Smooth muscle cell (in vitro differentiated cells): ENCODE results near the gene ALG12. TPM values are rescaled to one million over a fixed set of nuclear protein-coding genes. Genes with fewer than 3 reads are reported as not detected.
A peak's percentile ranks its signal among the peaks of the same experiment; 100 is the strongest.
"Not testable (repeated sequence)": the region's sequence is repeated elsewhere in the genome, so short reads cannot be mapped to it uniquely, and the experiment has no call there.

Experiments used
- DNase-seq: peaks from one replicate; lab custom pipeline; 2025; ENCODE audit not compliant: unreplicated experiment; lab: John Stamatoyannopoulos, UW
- H2AFZ ChIP-seq: fragments of 200-600 bp; sonication (generic); 2 replicates; pipeline ENCODE4 v1.6.0; 2016; ENCODE audit warnings: antibody characterized with exemption, low read depth, mild to moderate bottlenecking
- H3F3A ChIP-seq: fragments of 200-600 bp; sonication (generic); 2 replicates; pipeline ENCODE4 v1.6.0; 2017; ENCODE audit warnings: antibody characterized with exemption, low read depth
- H3K27ac ChIP-seq: fragments of 200-600 bp; sonication (generic); 2 replicates; pipeline ENCODE4 v1.5.1; 2016; ENCODE audit warnings: low read depth, mild to moderate bottlenecking
- H3K27me3 ChIP-seq: fragments of 200-600 bp; sonication (generic); 2 replicates; pipeline ENCODE4 v1.6.1; 2016; ENCODE audit warnings: low read depth, mild to moderate bottlenecking
- H3K36me3 ChIP-seq: fragments of 200-600 bp; sonication (generic); 2 replicates; pipeline ENCODE4 v1.5.1; 2016; ENCODE audit warnings: low read depth
- H3K4me1 ChIP-seq: fragments of 200-600 bp; sonication (generic); 2 replicates; pipeline ENCODE4 v1.5.1; 2016; ENCODE audit warnings: low read depth
- H3K4me2 ChIP-seq: fragments of 200-600 bp; sonication (generic); 2 replicates; pipeline ENCODE4 v1.6.0; 2016; ENCODE audit warnings: mild to moderate bottlenecking
- H3K4me3 ChIP-seq: fragments of 200-600 bp; sonication (generic); 2 replicates; pipeline ENCODE4 v1.5.1; 2016; ENCODE audit warnings: mild to moderate bottlenecking
- H3K79me2 ChIP-seq: fragments of 200-600 bp; sonication (generic); 2 replicates; pipeline ENCODE4 v1.6.0; 2016; ENCODE audit warnings: low read depth, mild to moderate bottlenecking
- H3K9ac ChIP-seq: fragments of 200-600 bp; sonication (generic); 2 replicates; pipeline ENCODE4 v1.6.0; 2016; ENCODE audit warnings: low read depth
- H3K9me3 ChIP-seq: fragments of 200-600 bp; sonication (generic); replicated peaks from 2 replicates; pipeline ENCODE4 v1.5.1; 2016; ENCODE audit warnings: low read depth
- H4K20me1 ChIP-seq: fragments of 200-600 bp; sonication (generic); 2 replicates; pipeline ENCODE4 v1.6.0; 2016; ENCODE audit warnings: low read depth
- CTCF ChIP-seq: fragments of 200-600 bp; sonication (generic); IDR thresholded peaks from 2 replicates; pipeline ENCODE4 v1.5.1; 2017; ENCODE audit warnings: borderline replicate concordance, mild to moderate bottlenecking, antibody characterized with exemption; ENCODE audit not compliant: insufficient read depth, poor library complexity, severe bottlenecking
- WGBS: methylation state at CpG from one replicate; pipeline ENCODE4 v1.1.7; 2016; ENCODE audit warnings: low lambda C conversion rate; 5-methylcytosine and 5-hydroxymethylcytosine counted together
- microRNA-seq: library from miRNA; unstranded; fragments of <30 nt; microRNA quantifications from one replicate; pipeline ENCODE4, GENCODE V29; 2016; ENCODE audit warnings: borderline number of aligned reads
- polyA plus RNA-seq: library from polyadenylated mRNA; unstranded; fragments of >200 nt; fragmentation: Nextera tagmentation; extraction: Ambion mirVana; gene quantifications from 2 replicates; pipeline ENCODE4 v1.2.1, GENCODE V29; 2016
- small RNA-seq: library from RNA; depleted of rRNA; stranded (forward); fragments of <200 nt; gene quantifications from one replicate; pipeline ENCODE3, GENCODE V24; 2014
- total RNA-seq: library from RNA; depleted of rRNA; stranded (reverse); fragments of >200 nt; gene quantifications from 2 replicates; pipeline ENCODE4 v1.2.3, GENCODE V29; 2014

ALG12 gene
- total and polyA plus RNA-seq, 2 experiments from 2014 or later = 13.9 to 42.7 TPM

- no peak for TF ChIP-seq CTCF
- Histone ChIP-seq H3K4me1 (peaks cover 28% of the 10 kb centered on the region), H3K79me2 (peaks cover 40% of the 10 kb centered on the region), H3K9me3 (no peaks in the 10 kb centered on the region), H3K9ac (peak within 1 kb of the TSS; percentile 87), H3K4me2 (peak within 1 kb of the TSS; percentile 95), H3K27me3 (peaks cover 43% of the 10 kb centered on the region), H4K20me1 (peaks cover 40% of the 10 kb centered on the region), H3K27ac (peak within 1 kb of the TSS; percentile 73), H3K36me3 (no peaks in the 10 kb centered on the region), H3K4me3 (peak within 1 kb of the TSS; percentile 78), H3F3A (no peaks in the 10 kb centered on the region), H2AFZ (peak within 1 kb of the TSS; percentile 93)
- WGBS = 1% methylated on average over 71 of the region's 127 CpGs
- DNase-seq = peak; percentile 96
Measured at GRCh38 chr22:49852898-49853894, 65.0 kb downstream of the ALG12 start, which contains the start of gene ZBED4. ZBED4 (plus strand) TSS chr22:49853844; CDS start chr22:49883663, 29,819 bp downstream.

GRCh38 chr22:49852568-49852897 lies 65.7 kb downstream of the ALG12 start:
- Histone ChIP-seq H3K4me3 (peak overlapping the region; percentile 78), H4K20me1 (peaks cover 34% of the 10 kb centered on the region), H2AFZ (peak overlapping the region; percentile 93), H3K79me2 (peaks cover 34% of the 10 kb centered on the region), H3K4me2 (peak overlapping the region; percentile 93), H3K27ac (peak overlapping the region; percentile 68), H3K4me1 (peaks cover 30% of the 10 kb centered on the region), H3K27me3 (peaks cover 50% of the 10 kb centered on the region)
- not testable (repeated sequence) for H3F3A ChIP-seq, H3K9ac ChIP-seq, DNase-seq, H3K9me3 ChIP-seq, H3K36me3 ChIP-seq
- WGBS = 66% methylated on average over 13 of the region's 13 CpGs

GRCh38 chr22:49850959-49851802 lies 67.1 kb downstream of the ALG12 start:
- Histone ChIP-seq H3K4me3 (no peak overlapping the region), H3K4me2 (no peak overlapping the region), H4K20me1 (peaks cover 20% of the 10 kb centered on the region), H3K79me2 (peaks cover 21% of the 10 kb centered on the region), H3K27me3 (peaks cover 63% of the 10 kb centered on the region), H2AFZ (no peak overlapping the region), H3K9ac (no peak overlapping the region), H3K36me3 (no peaks in the 10 kb centered on the region), H3F3A (no peaks in the 10 kb centered on the region), H3K27ac (no peak overlapping the region), H3K9me3 (no peaks in the 10 kb centered on the region), H3K4me1 (peaks cover 30% of the 10 kb centered on the region)
- TF ChIP-seq CTCF = no peak
- no peak for DNase-seq
- WGBS = 76% methylated on average over 10 of the region's 10 CpGs

Small RNA genes within 50 kb of the gene (microRNA-seq; reads per million reads assigned to microRNA genes)
- not detected for gene MIR6821

Small RNA genes within 50 kb of the gene (small RNA-seq; reads per million reads assigned to genes)
- not detected for gene MIR6821

Other genes with a start within 250 kb of the ALG12 start
- 18.3 and 20.5 TPM in 2 replicates for gene BRD1, start 90.6 kb downstream of the ALG12 start, total RNA-seq
- gene BRD1, start 90.6 kb downstream of the ALG12 start, polyA plus RNA-seq = 15.0 and 21.6 TPM in 2 replicates
- gene ZBED4, start 64.6 kb downstream of the ALG12 start, total RNA-seq = 16.6 and 16.8 TPM in 2 replicates
- gene ZBED4, start 64.6 kb downstream of the ALG12 start, polyA plus RNA-seq = 12.1 and 13.1 TPM in 2 replicates
- gene CRELD2, start 196 bp upstream of the ALG12 start, total RNA-seq = 47.4 and 52.7 TPM in 2 replicates
- 100 and 127 TPM in 2 replicates for gene CRELD2, start 196 bp upstream of the ALG12 start, polyA plus RNA-seq
- gene PIM3, start 42.3 kb upstream of the ALG12 start, total RNA-seq = 19.1 and 20.1 TPM in 2 replicates
- 43.3 and 51.9 TPM in 2 replicates for gene PIM3, start 42.3 kb upstream of the ALG12 start, polyA plus RNA-seq
- gene IL17REL, start 94.3 kb upstream of the ALG12 start, total RNA-seq = 0.04 TPM in 1 of 2 replicates, not detected in the other
- gene IL17REL, start 94.3 kb upstream of the ALG12 start, polyA plus RNA-seq = not detected in 2 replicates
- gene TTLL8, start 139.9 kb upstream of the ALG12 start, total RNA-seq = not detected in 2 replicates
- 0.10 TPM in 1 of 2 replicates, not detected in the other for gene TTLL8, start 139.9 kb upstream of the ALG12 start, polyA plus RNA-seq
- 4.2 and 5.6 TPM in 2 replicates for gene MLC1, start 167.0 kb upstream of the ALG12 start, total RNA-seq
- gene MLC1, start 167.0 kb upstream of the ALG12 start, polyA plus RNA-seq = 5.6 and 6.3 TPM in 2 replicates
- 0.85 and 1.2 TPM in 2 replicates for gene MOV10L1, start 171.6 kb upstream of the ALG12 start, total RNA-seq
- 0.10 and 1.1 TPM in 2 replicates for gene MOV10L1, start 171.6 kb upstream of the ALG12 start, polyA plus RNA-seq